Parathyroid adenoma (tissue), 2 donors: ENCODE measurements around the gene CCDC181.

Experiments used
- H2AFZ ChIP-seq: fragments of 300-600 bp; sonication (generic); one replicate; pipeline ENCODE4 v1.7.0; 2017; ENCODE audit warnings: antibody characterized with exemption, mild to moderate bottlenecking
- H3K27ac ChIP-seq: fragments of 300-600 bp; sonication (generic); one replicate; pipeline ENCODE4 v1.7.0; 2017
- H3K27me3 ChIP-seq: fragments of 300-600 bp; sonication (generic); one replicate; pipeline ENCODE4 v1.7.0; 2017; ENCODE audit warnings: low read length; ENCODE audit not compliant: control insufficient read depth, insufficient read depth
- H3K36me3 ChIP-seq: fragments of 300-600 bp; sonication (generic); one replicate; pipeline ENCODE4 v1.7.0; 2017; ENCODE audit warnings: low read length; ENCODE audit not compliant: control insufficient read depth, insufficient read depth
- H3K4me1 ChIP-seq: fragments of 300-600 bp; sonication (generic); one replicate; pipeline ENCODE4 v1.7.0; 2017; ENCODE audit warnings: control low read depth
- H3K4me2 ChIP-seq: fragments of 300-600 bp; sonication (generic); one replicate; pipeline ENCODE4 v1.7.0; 2017; ENCODE audit warnings: low read length
- H3K4me3 ChIP-seq: fragments of 300-600 bp; sonication (generic); one replicate; pipeline ENCODE4 v1.7.0; 2017; ENCODE audit warnings: low read depth, low read length
- H3K79me2 ChIP-seq: fragments of 300-600 bp; sonication (generic); one replicate; pipeline ENCODE4 v1.7.0; 2017; ENCODE audit warnings: control low read depth
- H3K9ac ChIP-seq: fragments of 300-600 bp; sonication (generic); one replicate; pipeline ENCODE4 v1.7.0; 2017; ENCODE audit warnings: mild to moderate bottlenecking
- H3K9me3 ChIP-seq: fragments of 300-600 bp; sonication (generic); one replicate; pipeline ENCODE4 v1.7.0; 2017; ENCODE audit warnings: low read length; ENCODE audit not compliant: control insufficient read depth
- TF ChIP-seq, protein P1 (sequence below): fragments of 300-600 bp; sonication (generic); IDR thresholded peaks from one replicate; pipeline ENCODE4 v1.7.0; 2017; ENCODE audit warnings: antibody characterized with exemption, mild to moderate bottlenecking
- donor health status: primary hyperparathyroidism.

The CCDC181 gene

DNA sequence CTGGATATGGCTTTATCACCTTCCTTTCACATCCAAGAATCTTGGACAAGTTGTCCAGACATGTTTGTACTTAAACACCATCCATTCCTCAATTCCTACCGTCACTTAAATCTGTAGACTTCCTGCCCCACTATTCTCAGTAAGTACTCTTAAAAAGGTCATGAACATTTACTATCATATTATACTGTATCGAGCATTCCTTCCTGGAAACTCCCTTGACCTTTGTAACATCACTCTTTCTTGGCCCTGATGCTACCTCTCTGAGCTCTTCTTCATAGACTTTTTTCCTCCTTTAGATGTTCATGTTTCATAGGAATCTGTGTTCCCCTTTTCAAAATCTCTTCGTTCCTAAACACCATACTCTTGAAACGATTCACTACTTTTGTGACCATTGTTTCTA lies 43.8 kb downstream of the CCDC181 start:
- H3K4me2 ChIP-seq: no peak overlapping the region
- H3K27ac ChIP-seq: no peak overlapping the region
- TF ChIP-seq, protein P1, sequence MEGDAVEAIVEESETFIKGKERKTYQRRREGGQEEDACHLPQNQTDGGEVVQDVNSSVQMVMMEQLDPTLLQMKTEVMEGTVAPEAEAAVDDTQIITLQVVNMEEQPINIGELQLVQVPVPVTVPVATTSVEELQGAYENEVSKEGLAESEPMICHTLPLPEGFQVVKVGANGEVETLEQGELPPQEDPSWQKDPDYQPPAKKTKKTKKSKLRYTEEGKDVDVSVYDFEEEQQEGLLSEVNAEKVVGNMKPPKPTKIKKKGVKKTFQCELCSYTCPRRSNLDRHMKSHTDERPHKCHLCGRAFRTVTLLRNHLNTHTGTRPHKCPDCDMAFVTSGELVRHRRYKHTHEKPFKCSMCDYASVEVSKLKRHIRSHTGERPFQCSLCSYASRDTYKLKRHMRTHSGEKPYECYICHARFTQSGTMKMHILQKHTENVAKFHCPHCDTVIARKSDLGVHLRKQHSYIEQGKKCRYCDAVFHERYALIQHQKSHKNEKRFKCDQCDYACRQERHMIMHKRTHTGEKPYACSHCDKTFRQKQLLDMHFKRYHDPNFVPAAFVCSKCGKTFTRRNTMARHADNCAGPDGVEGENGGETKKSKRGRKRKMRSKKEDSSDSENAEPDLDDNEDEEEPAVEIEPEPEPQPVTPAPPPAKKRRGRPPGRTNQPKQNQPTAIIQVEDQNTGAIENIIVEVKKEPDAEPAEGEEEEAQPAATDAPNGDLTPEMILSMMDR: no peak
- H2AFZ ChIP-seq: no peak overlapping the region
- no peak overlapping the region for H3K4me3 ChIP-seq
- H3K9me3 ChIP-seq: no peaks in the 10 kb centered on the region
- no peaks in the 10 kb centered on the region for H3K27me3 ChIP-seq
- no peaks in the 10 kb centered on the region for H3K79me2 ChIP-seq
- H3K4me1 ChIP-seq: no peaks in the 10 kb centered on the region
- H3K9ac ChIP-seq: no peak overlapping the region
- no peaks in the 10 kb centered on the region for H3K36me3 ChIP-seq

DNA sequence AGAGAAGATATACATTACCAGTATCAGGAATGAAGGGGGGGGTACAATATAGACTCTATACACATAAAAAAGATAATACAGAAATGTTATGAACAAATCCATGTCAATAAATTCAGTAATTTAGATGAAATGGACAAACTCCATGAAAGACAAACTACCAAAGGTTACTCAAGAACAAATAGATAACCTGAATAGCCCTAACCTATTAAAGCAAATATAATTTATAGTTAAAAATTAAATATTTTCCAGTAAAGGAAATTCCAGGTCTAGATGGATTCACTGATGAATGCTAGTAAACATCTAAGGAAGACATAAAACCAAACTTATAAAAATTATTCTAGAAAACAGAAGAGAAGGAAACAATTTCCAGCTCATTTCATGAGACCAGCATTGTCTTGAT lies 46.1 kb downstream of the CCDC181 start:
- Histone ChIP-seq H3K79me2 (no peaks in the 10 kb centered on the region), H3K4me3 (no peak overlapping the region), H3K27me3 (no peaks in the 10 kb centered on the region), H3K27ac (no peak overlapping the region), H3K9ac (no peak overlapping the region), H3K4me2 (no peak overlapping the region), H3K4me1 (no peaks in the 10 kb centered on the region), H3K9me3 (no peaks in the 10 kb centered on the region), H3K36me3 (no peaks in the 10 kb centered on the region), H2AFZ (no peak overlapping the region)
- TF ChIP-seq, protein P1: no peak

DNA sequence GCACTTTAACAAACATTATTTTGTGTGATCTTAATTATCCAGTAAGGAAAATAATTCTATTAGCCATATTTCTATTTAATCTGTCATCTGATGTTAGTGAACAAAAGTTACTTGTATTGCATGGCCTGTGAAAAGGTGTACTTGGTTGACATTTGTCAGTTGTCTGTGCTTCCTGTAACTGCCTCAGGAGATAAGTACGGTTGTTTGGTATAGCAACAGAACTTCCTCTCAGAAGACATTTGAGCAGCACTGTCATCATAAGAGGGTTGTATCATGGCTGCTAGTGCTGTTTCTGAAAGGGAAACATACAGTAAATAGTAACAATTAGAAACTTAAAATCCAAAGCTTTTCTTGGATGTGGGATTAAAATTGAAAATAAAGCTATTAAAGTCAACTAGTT lies 55.9 kb downstream of the CCDC181 start:
- no peak overlapping the region for H2AFZ ChIP-seq
- no peak overlapping the region for H3K27ac ChIP-seq
- no peaks in the 10 kb centered on the region for H3K36me3 ChIP-seq
- H3K79me2 ChIP-seq: peaks cover 7% of the 10 kb centered on the region
- H3K4me3 ChIP-seq: no peak overlapping the region
- no peaks in the 10 kb centered on the region for H3K27me3 ChIP-seq
- TF ChIP-seq, protein P1: no peak
- H3K9me3 ChIP-seq: no peaks in the 10 kb centered on the region
- no peak overlapping the region for H3K9ac ChIP-seq
- no peaks in the 10 kb centered on the region for H3K4me1 ChIP-seq
- no peak overlapping the region for H3K4me2 ChIP-seq

DNA sequence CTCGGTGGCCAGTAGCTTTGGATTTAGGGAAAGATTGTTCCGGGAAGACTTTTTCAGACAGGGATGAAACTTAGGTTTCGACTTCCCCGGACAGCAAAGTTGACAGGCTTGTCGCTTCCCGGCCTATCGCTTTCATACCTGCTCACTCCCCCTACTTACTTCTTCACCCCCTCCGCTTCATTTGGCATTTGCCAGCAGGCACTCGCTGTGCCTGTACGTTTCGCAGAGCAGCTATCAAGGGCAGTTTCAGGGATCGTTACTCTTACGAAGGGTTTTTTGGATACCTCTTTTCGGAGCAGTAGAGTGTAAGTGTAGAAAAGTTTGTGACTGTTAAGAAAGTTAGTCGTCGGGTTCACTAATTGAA lies 58.9 kb downstream of the CCDC181 start:
- Histone ChIP-seq H3K9ac (no peak overlapping the region), H3K4me1 (no peaks in the 10 kb centered on the region), H3K36me3 (no peaks in the 10 kb centered on the region), H3K79me2 (peaks cover 7% of the 10 kb centered on the region), H3K27me3 (no peaks in the 10 kb centered on the region), H2AFZ (peak overlapping the region; percentile 89), H3K9me3 (no peaks in the 10 kb centered on the region), H3K27ac (peak overlapping the region; percentile 89), H3K4me2 (peak overlapping the region; percentile 84), H3K4me3 (peak overlapping the region; percentile 88)
- TF ChIP-seq, protein P1: no peak

DNA sequence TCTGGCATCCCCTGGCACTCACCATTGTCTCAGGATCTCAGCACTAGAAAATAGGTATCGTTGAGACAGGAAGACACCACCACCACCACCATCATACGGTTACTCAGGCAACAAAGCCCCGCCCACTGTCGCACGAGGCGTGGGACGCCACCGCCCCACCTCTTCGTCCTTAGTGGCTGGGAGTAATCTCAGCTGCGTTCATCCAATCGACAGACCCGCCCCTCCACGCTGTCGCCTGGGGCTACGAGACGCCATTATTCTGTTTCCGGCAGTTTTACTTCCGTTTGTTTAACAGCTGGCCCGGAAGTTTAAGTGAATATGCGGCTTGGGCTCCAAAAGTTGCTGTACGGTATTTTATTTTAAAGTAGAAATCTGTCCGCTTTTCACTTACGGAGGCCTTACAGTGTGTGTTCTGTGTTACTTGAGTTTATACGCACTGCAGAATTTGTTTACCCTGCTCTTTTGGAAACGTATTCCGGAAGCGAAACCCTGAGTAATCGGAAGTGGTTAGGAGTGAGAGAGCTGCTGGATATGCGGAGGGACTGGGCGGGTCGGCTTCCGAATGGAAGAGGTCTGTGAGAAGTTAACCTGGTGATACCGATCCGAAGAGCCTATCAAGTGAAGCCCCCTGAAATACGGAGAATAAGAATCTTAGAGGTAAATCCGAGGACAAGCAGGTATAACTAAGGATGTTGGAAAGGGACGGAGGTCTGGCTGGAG lies 59.4 kb downstream of the CCDC181 start, which contains the start of the genes BLZF1 and NME7:
Gene BLZF1, plus strand, starts transcription at position 510 of the 720 bp plus-strand sequence. CDS start 1,328 bp downstream, outside the sequence.
Gene NME7, minus strand, starts transcription at position 112 of the 720 bp plus-strand sequence. Its CDS starts 87 bp downstream, at position 25.
- H3K4me2 ChIP-seq: peak within 1 kb of the TSS; percentile 84
- peak within 1 kb of the TSS; percentile 89 for H3K27ac ChIP-seq
- H3K9ac ChIP-seq: no peak within 1 kb of the TSS
- H3K4me3 ChIP-seq: peak within 1 kb of the TSS; percentile 88
- no peaks in the 10 kb centered on the region for H3K27me3 ChIP-seq
- TF ChIP-seq, protein P1: no peak
- peaks cover 7% of the 10 kb centered on the region for H3K79me2 ChIP-seq
- H3K36me3 ChIP-seq: no peaks in the 10 kb centered on the region
- peak within 1 kb of the TSS; percentile 89 for H2AFZ ChIP-seq
- H3K4me1 ChIP-seq: no peaks in the 10 kb centered on the region
- H3K9me3 ChIP-seq: no peaks in the 10 kb centered on the region
